OCI-LY1 (cell line): ENCODE results near the gene C1orf105.
A peak's percentile ranks its signal among the peaks of the same experiment; 100 is the strongest.

Experiments
- H2AFZ ChIP-seq: fragments of 200-600 bp; sonication (generic), shearing (Covaris generic); 2 replicates; pipeline ENCODE4 v1.6.0; 2014; ENCODE audit warnings: antibody characterized with exemption, mild to moderate bottlenecking, low read length
- H3F3A ChIP-seq: fragments of 200-600 bp; sonication (generic), shearing (Covaris generic); 2 replicates; pipeline ENCODE4 v1.6.0; 2014; ENCODE audit warnings: mild to moderate bottlenecking, antibody characterized with exemption, low read length, moderate library complexity; ENCODE audit not compliant: insufficient read depth
- H3K27ac ChIP-seq: fragments of 200-600 bp; sonication (generic); 2 replicates; pipeline ENCODE4 v1.5.1; 2014; ENCODE audit warnings: low read length, mixed run types, mild to moderate bottlenecking, low read depth; ENCODE audit not compliant: poor library complexity, severe bottlenecking
- H3K27me3 ChIP-seq: fragments of 200-600 bp; sonication (generic); 2 replicates; pipeline ENCODE4 v1.6.0; 2014; ENCODE audit warnings: antibody characterized with exemption, mild to moderate bottlenecking, low read length, moderate library complexity; ENCODE audit not compliant: insufficient read depth
- H3K36me3 ChIP-seq: fragments of 200-600 bp; sonication (generic); 2 replicates; pipeline ENCODE4 v1.6.1; 2014; ENCODE audit warnings: mild to moderate bottlenecking, antibody characterized with exemption, low read length, moderate library complexity, mixed read lengths; ENCODE audit not compliant: insufficient read depth
- H3K4me1 ChIP-seq: fragments of 200-600 bp; sonication (generic); 2 replicates; pipeline ENCODE4 v1.5.1; 2014; ENCODE audit warnings: mild to moderate bottlenecking, low read length, moderate library complexity; ENCODE audit not compliant: insufficient read depth, severe bottlenecking
- H3K4me2 ChIP-seq: fragments of 200-600 bp; sonication (generic), shearing (Covaris generic); 2 replicates; pipeline ENCODE4 v1.6.1; 2014; ENCODE audit warnings: low read length
- H3K4me3 ChIP-seq: fragments of 200-600 bp; sonication (generic); 2 replicates; pipeline ENCODE4 v1.5.1; 2014; ENCODE audit warnings: low read length, low read depth, mild to moderate bottlenecking, mixed read lengths; ENCODE audit not compliant: poor library complexity, severe bottlenecking
- H3K79me2 ChIP-seq: fragments of 200-600 bp; shearing (Covaris generic); 2 replicates; pipeline ENCODE4 v1.6.1; 2016; ENCODE audit warnings: mixed run types, low read length, mixed read lengths; ENCODE audit not compliant: insufficient read depth
- H3K9ac ChIP-seq: fragments of 200-600 bp; sonication (generic), shearing (Covaris generic); 2 replicates; pipeline ENCODE4 v1.6.1; 2014; ENCODE audit warnings: mild to moderate bottlenecking, low read length, mixed read lengths
- H3K9me2 ChIP-seq: fragments of 200-600 bp; sonication (generic), shearing (Covaris generic); 2 replicates; pipeline ENCODE4 v1.6.1; 2014; ENCODE audit warnings: low read depth, mild to moderate bottlenecking, low read length, mixed read lengths
- H3K9me3 ChIP-seq: fragments of 200-600 bp; shearing (Covaris generic); 2 replicates; pipeline ENCODE4 v1.6.1; 2014; ENCODE audit warnings: low read length, mixed read lengths
- H4K20me1 ChIP-seq: fragments of 200-600 bp; sonication (generic), shearing (Covaris generic); 2 replicates; pipeline ENCODE4 v1.6.0; 2016; ENCODE audit warnings: mild to moderate bottlenecking, low read length; ENCODE audit not compliant: insufficient read depth
- EZH2 ChIP-seq: fragments of 200-600 bp; sonication (generic), shearing (Covaris generic); IDR thresholded peaks from 2 replicates; pipeline ENCODE4 v1.8.0; 2017; ENCODE audit warnings: borderline replicate concordance, mixed run types, mild to moderate bottlenecking, antibody characterized with exemption, low read length, moderate library complexity, mixed read lengths
- TF ChIP-seq, protein P1 (sequence below): fragments of 200-600 bp; sonication (generic), shearing (Covaris generic); IDR thresholded peaks from 2 replicates; pipeline ENCODE4 v1.5.1; 2017; ENCODE audit warnings: mild to moderate bottlenecking, antibody characterized with exemption, low read length, moderate library complexity, mixed read lengths

C1orf105 gene

DNA sequence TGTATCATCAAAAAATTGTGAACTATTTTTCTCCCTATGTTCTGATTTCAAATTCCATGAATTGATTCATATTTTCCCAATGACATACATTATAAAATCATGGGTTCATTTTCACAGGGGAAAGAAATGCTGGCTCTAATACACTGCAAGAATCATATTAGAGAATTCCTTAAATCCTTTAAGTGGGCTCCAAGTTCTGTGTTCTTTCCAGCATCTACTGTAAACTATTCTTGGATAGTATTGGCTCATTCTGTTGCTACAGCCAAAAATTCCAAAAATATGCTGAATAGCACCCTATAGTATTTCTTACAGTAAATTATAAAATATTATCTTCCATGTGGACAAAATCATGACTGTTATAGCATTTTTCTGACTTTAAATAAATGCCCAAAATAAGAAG is 19.0 kb upstream of the C1orf105 start:
- Histone ChIP-seq H3K36me3 (no peaks in the 10 kb centered on the region), H3K9me3 (no peaks in the 10 kb centered on the region), H2AFZ (no peak overlapping the region), H3K4me2 (no peak overlapping the region), H4K20me1 (no peaks in the 10 kb centered on the region), H3K9ac (no peak overlapping the region), H3K4me1 (peaks cover 20% of the 10 kb centered on the region), H3K27me3 (no peaks in the 10 kb centered on the region), H3K4me3 (no peak overlapping the region), H3K9me2 (no peaks in the 10 kb centered on the region), H3K79me2 (no peaks in the 10 kb centered on the region), H3K27ac (no peak overlapping the region), H3F3A (no peaks in the 10 kb centered on the region)
- TF ChIP-seq EZH2: no peak
- TF ChIP-seq, protein P1, sequence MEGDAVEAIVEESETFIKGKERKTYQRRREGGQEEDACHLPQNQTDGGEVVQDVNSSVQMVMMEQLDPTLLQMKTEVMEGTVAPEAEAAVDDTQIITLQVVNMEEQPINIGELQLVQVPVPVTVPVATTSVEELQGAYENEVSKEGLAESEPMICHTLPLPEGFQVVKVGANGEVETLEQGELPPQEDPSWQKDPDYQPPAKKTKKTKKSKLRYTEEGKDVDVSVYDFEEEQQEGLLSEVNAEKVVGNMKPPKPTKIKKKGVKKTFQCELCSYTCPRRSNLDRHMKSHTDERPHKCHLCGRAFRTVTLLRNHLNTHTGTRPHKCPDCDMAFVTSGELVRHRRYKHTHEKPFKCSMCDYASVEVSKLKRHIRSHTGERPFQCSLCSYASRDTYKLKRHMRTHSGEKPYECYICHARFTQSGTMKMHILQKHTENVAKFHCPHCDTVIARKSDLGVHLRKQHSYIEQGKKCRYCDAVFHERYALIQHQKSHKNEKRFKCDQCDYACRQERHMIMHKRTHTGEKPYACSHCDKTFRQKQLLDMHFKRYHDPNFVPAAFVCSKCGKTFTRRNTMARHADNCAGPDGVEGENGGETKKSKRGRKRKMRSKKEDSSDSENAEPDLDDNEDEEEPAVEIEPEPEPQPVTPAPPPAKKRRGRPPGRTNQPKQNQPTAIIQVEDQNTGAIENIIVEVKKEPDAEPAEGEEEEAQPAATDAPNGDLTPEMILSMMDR: no peak

GRCh38 chr1:172401892-172402291 is 18.6 kb upstream of the C1orf105 start:
- H3K4me1 ChIP-seq: peaks cover 20% of the 10 kb centered on the region

GRCh38 chr1:172402878-172403569 is 17.5 kb upstream of the C1orf105 start:
- TF ChIP-seq, protein P1: no peak
- TF ChIP-seq EZH2: no peak
- H3K9me2 ChIP-seq: no peaks in the 10 kb centered on the region
- H3K4me1 ChIP-seq: peaks cover 14% of the 10 kb centered on the region
- H3K27me3 ChIP-seq: no peaks in the 10 kb centered on the region
- no peaks in the 10 kb centered on the region for H4K20me1 ChIP-seq
- H3K27ac ChIP-seq: no peak overlapping the region
- H3K79me2 ChIP-seq: no peaks in the 10 kb centered on the region
- no peaks in the 10 kb centered on the region for H3K36me3 ChIP-seq
- no peak overlapping the region for H3K4me3 ChIP-seq
- H2AFZ ChIP-seq: no peak overlapping the region
- H3K4me2 ChIP-seq: no peak overlapping the region
- no peak overlapping the region for H3K9ac ChIP-seq
- no peaks in the 10 kb centered on the region for H3K9me3 ChIP-seq
- H3F3A ChIP-seq: no peaks in the 10 kb centered on the region

More at GRCh38 chr1:172401892-172402291, 18.6 kb upstream of the C1orf105 start:
- Histone ChIP-seq H3K9me3 (no peaks in the 10 kb centered on the region), H3F3A (no peaks in the 10 kb centered on the region), H3K79me2 (no peaks in the 10 kb centered on the region), H3K4me2 (no peak overlapping the region), H3K36me3 (no peaks in the 10 kb centered on the region), H4K20me1 (no peaks in the 10 kb centered on the region), H3K27ac (no peak overlapping the region), H3K4me3 (no peak overlapping the region), H3K9me2 (no peaks in the 10 kb centered on the region), H3K27me3 (no peaks in the 10 kb centered on the region), H3K9ac (no peak overlapping the region), H2AFZ (no peak overlapping the region)
- no peak for TF ChIP-seq EZH2
- TF ChIP-seq, protein P1: peak; percentile 55
